ENCODE results near the gene AHNAK. TPM values are rescaled to one million over a fixed set of nuclear protein-coding genes. Genes with fewer than 3 reads are reported as not detected.
A peak's percentile ranks its signal among the peaks of the same experiment; 100 is the strongest.

AHNAK gene
- total RNA-seq, 2 donors from 2014 or later, result 168 to 241 TPM

- WGBS, 2 donors, result 83 to 94% methylated on average over 6 to 14 of the region's 14 CpGs
- Histone ChIP-seq H3K4me1 (peaks cover 44% of the 10 kb centered on the region), H3K27me3 (no peaks in the 10 kb centered on the region), H3K36me3 (replicated peaks in 1 of 2; ENCODE audit: insufficient read depth in 1 of 2, low read depth in 2 of 2) (peaks cover 0 to 12% of the 10 kb centered on the region in 2 donors), H3K4me3 (no peak overlapping the region), H3K27ac (peak overlapping the region in 3 of 4 donors; percentile 82 to 92 (median 91)), H3K9me3 (no peaks in the 10 kb centered on the region)
- intact Hi-C loops (cut with DNase I), result no loop called here
- ATAC-seq (no peak), DNase-seq (no peak)
- TF ChIP-seq POLR2A (IDR thresholded peaks at IDR 0.05), result no peak
- no peak for TF ChIP-seq CTCF (IDR thresholded peaks at IDR 0.05)
These were observed 29.2 kb upstream of the AHNAK start for GRCh38 chr11:62575837-62576236.

GRCh38 chr11:62575156-62575555 is 28.6 kb upstream of the AHNAK start:
- H3K4me3 ChIP-seq, result no peak overlapping the region
- peak overlapping the region in 3 of 4 donors; percentile 82 to 92 (median 91) for H3K27ac ChIP-seq
- no peak for ATAC-seq
- peaks cover 44% of the 10 kb centered on the region for H3K4me1 ChIP-seq
- TF ChIP-seq POLR2A (IDR thresholded peaks at IDR 0.05), result no peak
- no peak for TF ChIP-seq CTCF (IDR thresholded peaks at IDR 0.05)
- intact Hi-C loops (cut with DNase I), result no loop called here
- peak; percentile 33 to 64 (median 49) for DNase-seq
- WGBS, 2 donors, result 26 to 29% methylated on average over 7 to 17 of the region's 17 CpGs
- peaks cover 3 to 15% of the 10 kb centered on the region in 2 donors for H3K36me3 ChIP-seq (replicated peaks in 1 of 2; ENCODE audit: insufficient read depth in 1 of 2, low read depth in 2 of 2)
- no peaks in the 10 kb centered on the region for H3K9me3 ChIP-seq
- no peaks in the 10 kb centered on the region for H3K27me3 ChIP-seq

GRCh38 chr11:62574363-62575071 is 27.9 kb upstream of the AHNAK start:
- peaks cover 44% of the 10 kb centered on the region for H3K4me1 ChIP-seq
- peaks cover 3 to 17% of the 10 kb centered on the region in 2 donors for H3K36me3 ChIP-seq (replicated peaks in 1 of 2; ENCODE audit: insufficient read depth in 1 of 2, low read depth in 2 of 2)
- DNase-seq (peak; percentile 38 to 46 (median 40)), ATAC-seq (peak; percentile 13)
- no peaks in the 10 kb centered on the region for H3K9me3 ChIP-seq
- WGBS, 2 donors, result 1% methylated on average over 13 to 33 of the region's 33 CpGs
- TF ChIP-seq CTCF (IDR thresholded peaks at IDR 0.05) (no peak), POLR2A (IDR thresholded peaks at IDR 0.05) (peak in 2 of 3 donors; percentile 6 to 21)
- intact Hi-C loops (cut with DNase I), result no loop called here
- H3K27me3 ChIP-seq, result no peaks in the 10 kb centered on the region
- H3K4me3 ChIP-seq, result peak overlapping the region in 1 of 2 donors; percentile 46
- H3K27ac ChIP-seq, result peak overlapping the region; percentile 81 to 92 (median 86)

GRCh38 chr11:62573592-62574362 is 27.2 kb upstream of the AHNAK start, which contains the start of gene EEF1G:
EEF1G (minus strand) TSS chr11:62573891; CDS start chr11:62573842, 49 bp downstream.
- peak; percentile 97 for ATAC-seq
- H3K27ac ChIP-seq, result peak within 1 kb of the TSS; percentile 81 to 92 (median 86)

More at GRCh38 chr11:62573592-62574362, 27.2 kb upstream of the AHNAK start, which contains the start of gene EEF1G:
- 1% methylated on average over 42 to 46 of the region's 46 CpGs for WGBS, 2 donors
- Histone ChIP-seq H3K4me1 (peaks cover 44% of the 10 kb centered on the region), H3K9me3 (no peaks in the 10 kb centered on the region), H3K27me3 (no peaks in the 10 kb centered on the region), H3K4me3 (peak within 1 kb of the TSS; percentile 55 to 73), H3K36me3 (replicated peaks in 1 of 2; ENCODE audit: insufficient read depth in 1 of 2, low read depth in 2 of 2) (peaks cover 3 to 20% of the 10 kb centered on the region in 2 donors)
- intact Hi-C loops (cut with DNase I), result no loop called here
- no peak for TF ChIP-seq CTCF (IDR thresholded peaks at IDR 0.05)
- TF ChIP-seq POLR2A (IDR thresholded peaks at IDR 0.05), result peak in 2 of 3 donors; percentile 84 to 87
- DNase-seq, result peak; percentile 99 to 100 (median 100)
